Activated B cell treated with CpG ODN at 0.5 μM for 24 hours (primary cell): ENCODE results near the gene BTD. TPM values are rescaled to one million over a fixed set of nuclear protein-coding genes. Genes with fewer than 3 reads are reported as not detected.

Source experiments
- ATAC-seq: fragments of 200-7000 bp; cut with Tn5 transposase; one replicate; pipeline ENCODE4 v1.10.0; 2021; ENCODE audit warnings: low read depth, mild to moderate bottlenecking, moderate library complexity
- CTCF ChIA-PET: fragments of 350-600 bp; sonication (Branson Sonifier 250); formaldehyde crosslinking; loops from one replicate; lab custom pipeline; 2021; ENCODE audit warnings: antibody characterized with exemption; lab: Charles Lee
- POLR2A ChIA-PET: fragments of 350-600 bp; sonication (Branson Sonifier 250); formaldehyde crosslinking; loops from one replicate; lab custom pipeline; 2021; ENCODE audit warnings: antibody characterized with exemption; lab: Charles Lee
- DNase-seq: peaks from one replicate; pipeline ENCODE4 v3.0.0; 2022
- H3K27ac Mint-ChIP-seq: one replicate; pipeline ENCODE4 v1.8.0; 2020; ENCODE audit warnings: mixed read lengths
- H3K27me3 Mint-ChIP-seq: one replicate; pipeline ENCODE4 v1.8.0; 2021; ENCODE audit warnings: mixed read lengths
- H3K36me3 Mint-ChIP-seq: one replicate; pipeline ENCODE4 v1.8.0; 2021; ENCODE audit warnings: low read depth, mixed read lengths
- H3K4me1 Mint-ChIP-seq: one replicate; pipeline ENCODE4 v1.8.0; 2021; ENCODE audit warnings: mixed read lengths
- H3K4me3 Mint-ChIP-seq: one replicate; pipeline ENCODE4 v1.8.0; 2020; ENCODE audit warnings: mild to moderate bottlenecking, mixed read lengths
- H3K9me3 Mint-ChIP-seq: one replicate; pipeline ENCODE4 v1.8.0; 2020; ENCODE audit warnings: mixed read lengths
- CTCF ChIP-seq: fragments of 200-600 bp; IDR thresholded peaks from one replicate; pipeline ENCODE4 v1.8.0; 2022; ENCODE audit warnings: antibody characterized with exemption, mild to moderate bottlenecking
- intact Hi-C: fragments of 100-400 bp; cut with micrococcal nuclease; formaldehyde crosslinking; loops from one replicate; pipeline ENCODE4 v1.15.1; 2024
- total RNA-seq: library from RNA; stranded (reverse); gene quantifications from 2 replicates; pipeline ENCODE4 v1.2.3, GENCODE V29; 2022

Gene BTD
- total RNA-seq, 1 donor from 2014 or later, result 9.1 TPM

GRCh38 chr3:15623535-15624440 lies 22.2 kb downstream of the BTD start:
- no peak for TF ChIP-seq CTCF
- Mint-ChIP-seq H3K4me1 (peaks cover 6% of the 10 kb centered on the region), H3K9me3 (peaks cover 39% of the 10 kb centered on the region), H3K4me3 (no peak overlapping the region), H3K36me3 (peaks cover 52% of the 10 kb centered on the region), H3K27me3 (no peaks in the 10 kb centered on the region), H3K27ac (no peak overlapping the region)
- intact Hi-C loops, result no loop called here
- DNase-seq (no peak), ATAC-seq (no peak)
- CTCF ChIA-PET, result interaction anchor here (1.6 kb wide), 1 partner anchor 189 kb away, joined by 3 read pairs; no protein-coding TSS in a partner anchor
- POLR2A ChIA-PET, result no interaction called here

- ATAC-seq, result no peak
- intact Hi-C loops, result no loop called here
- Mint-ChIP-seq H3K36me3 (peaks cover 7% of the 10 kb centered on the region), H3K27ac (no peak overlapping the region), H3K4me3 (no peak overlapping the region), H3K27me3 (no peaks in the 10 kb centered on the region), H3K4me1 (peaks cover 18% of the 10 kb centered on the region), H3K9me3 (peaks cover 4% of the 10 kb centered on the region)
- no peak for DNase-seq
- ChIA-PET CTCF (interaction anchor here (2.6 to 5.3 kb wide), 2 partner anchors 183 to 550 kb away, joined by 7 to 52 read pairs; no protein-coding TSS in a partner anchor), POLR2A (interaction anchor here (1.1 kb wide), 1 partner anchor 177 kb away, joined by 6 read pairs; no protein-coding TSS in a partner anchor)
- no peak for TF ChIP-seq CTCF
These were observed 27.4 kb downstream of the BTD start for GRCh38 chr3:15628967-15629366.

GRCh38 chr3:15629860-15630597 lies 28.5 kb downstream of the BTD start:
- no peak for TF ChIP-seq CTCF
- intact Hi-C loops, result loop anchor here (1.0 to 10.0 kb wide), 8 partner anchors 17 to 617 kb away; no protein-coding TSS in a partner anchor
- DNase-seq (no peak), ATAC-seq (peak; percentile 100)
- H3K27me3 Mint-ChIP-seq, result no peaks in the 10 kb centered on the region
- POLR2A ChIA-PET, result interaction anchor here (1.1 to 1.8 kb wide), 2 partner anchors 176 to 182 kb away, joined by 6 to 12 read pairs; no protein-coding TSS in a partner anchor
- CTCF ChIA-PET, result interaction anchor here (0.7 to 5.3 kb wide), 13 partner anchors 13 to 618 kb away, joined by 3 to 52 read pairs (median 4); no protein-coding TSS in a partner anchor
- H3K4me3 Mint-ChIP-seq, result peak overlapping the region; percentile 56
- peaks cover 3% of the 10 kb centered on the region for H3K36me3 Mint-ChIP-seq
- H3K9me3 Mint-ChIP-seq, result no peaks in the 10 kb centered on the region
- peaks cover 14% of the 10 kb centered on the region for H3K4me1 Mint-ChIP-seq
- peak overlapping the region; percentile 41 for H3K27ac Mint-ChIP-seq

- Mint-ChIP-seq H3K9me3 (no peaks in the 10 kb centered on the region), H3K27me3 (no peaks in the 10 kb centered on the region), H3K4me1 (peaks cover 18% of the 10 kb centered on the region), H3K27ac (peak overlapping the region; percentile 41), H3K4me3 (no peak overlapping the region), H3K36me3 (peaks cover 3% of the 10 kb centered on the region)
- POLR2A ChIA-PET, result interaction anchor here (1.8 kb wide), 1 partner anchor 181 kb away, joined by 12 read pairs; no protein-coding TSS in a partner anchor
- peak; percentile 26 for ATAC-seq
- CTCF ChIA-PET, result interaction anchor here (0.6 to 5.3 kb wide), 14 partner anchors 12 to 617 kb away, joined by 3 to 52 read pairs (median 4); no protein-coding TSS in a partner anchor
- intact Hi-C loops, result loop anchor here (1.0 to 10.0 kb wide), 8 partner anchors 17 to 617 kb away; no protein-coding TSS in a partner anchor
- TF ChIP-seq CTCF, result no peak
- no peak for DNase-seq
These were observed 29.3 kb downstream of the BTD start for GRCh38 chr3:15630646-15631350.
